ENCODE measurements around the gene AJAP1. TPM values are rescaled to one million over a fixed set of nuclear protein-coding genes. Genes with fewer than 3 reads are reported as not detected.

AJAP1 gene
- total RNA-seq, 1 donor from 2014 or later, result 0.17 TPM

GRCh38 chr1:4689271-4689935 is 35.0 kb downstream of the AJAP1 start:
- TF ChIP-seq CTCF (conservative IDR thresholded peaks at IDR 0.05; ENCODE audit: low read depth, low read length), result no peak
- no peak for DNase-seq (ENCODE audit: low read depth)
- no peak overlapping the region for H3K4me3 ChIP-seq (ENCODE audit: low read depth, low read length)

GRCh38 chr1:4689941-4690635 is 35.7 kb downstream of the AJAP1 start:
- H3K4me3 ChIP-seq (ENCODE audit: low read depth, low read length), result no peak overlapping the region
- DNase-seq (ENCODE audit: low read depth), result no peak
- TF ChIP-seq CTCF (conservative IDR thresholded peaks at IDR 0.05; ENCODE audit: low read depth, low read length), result no peak

- no peak for TF ChIP-seq CTCF (conservative IDR thresholded peaks at IDR 0.05; ENCODE audit: low read depth, low read length)
- no peak for DNase-seq (ENCODE audit: low read depth)
- H3K4me3 ChIP-seq (ENCODE audit: low read depth, low read length), result no peak overlapping the region
Observed at GRCh38 chr1:4690951-4691675, 36.7 kb downstream of the AJAP1 start.

- no peak overlapping the region for H3K4me3 ChIP-seq (ENCODE audit: low read depth, low read length)
- DNase-seq (ENCODE audit: low read depth), result no peak
- TF ChIP-seq CTCF (conservative IDR thresholded peaks at IDR 0.05; ENCODE audit: low read depth, low read length), result no peak
Observed at GRCh38 chr1:4691766-4692405, 37.5 kb downstream of the AJAP1 start.

GRCh38 chr1:4692437-4692836 is 38.0 kb downstream of the AJAP1 start:
- no peak overlapping the region for H3K4me3 ChIP-seq (ENCODE audit: low read depth, low read length)
- TF ChIP-seq CTCF (conservative IDR thresholded peaks at IDR 0.05; ENCODE audit: low read depth, low read length), result no peak
- no peak for DNase-seq (ENCODE audit: low read depth)

GRCh38 chr1:4693331-4693730 is 38.9 kb downstream of the AJAP1 start:
- no peak for DNase-seq (ENCODE audit: low read depth)
- no peak overlapping the region for H3K4me3 ChIP-seq (ENCODE audit: low read depth, low read length)
- no peak for TF ChIP-seq CTCF (conservative IDR thresholded peaks at IDR 0.05; ENCODE audit: low read depth, low read length)
